Endothelial cell of umbilical vein (primary cell): ENCODE data around the gene SLC38A8. TPM values are rescaled to one million over a fixed set of nuclear protein-coding genes. Genes with fewer than 3 reads are reported as not detected.

Experiments used
- BruUV-seq: library from RNA; stranded (reverse); fragments of 400-500 nt; replicated peaks from 2 replicates; lab custom pipeline; 2021; lab: Mats Ljungman, UMichigan
- CTCF ChIA-PET: fragments of 300-600, 350-600 bp; sonication (Branson Sonifier 250); formaldehyde crosslinking; loops from one replicate; lab custom pipeline; 2021; ENCODE audit warnings: antibody characterized with exemption, inconsistent platforms; lab: Charles Lee
- POLR2A ChIA-PET: fragments of 300-600, 350-600 bp; sonication (Branson Sonifier 250); formaldehyde crosslinking; loops from one replicate; lab custom pipeline; 2021; ENCODE audit warnings: antibody characterized with exemption, inconsistent platforms; lab: Charles Lee
- DNase-seq: peaks from one replicate; pipeline ENCODE4 v3.0.0-alpha.2; 2011; ENCODE audit warnings: low read depth, low spot score
- FAIRE-seq: peaks from 2 replicates; lab custom pipeline; 2011; peaks lifted over from hg19 to GRCh38; lab: Jason Lieb, UNC
- H2AFZ ChIP-seq: 2 replicates; pipeline ENCODE4 v1.6.0; 2012; ENCODE audit warnings: low read depth, low read length, control low read depth, inconsistent platforms
- H3K27ac ChIP-seq: 2 replicates; pipeline ENCODE4 v1.5.1; 2011; ENCODE audit warnings: low read depth, mild to moderate bottlenecking, control low read depth, low read length, moderate library complexity; ENCODE audit not compliant: insufficient read depth
- H3K27me3 ChIP-seq, 2 experiments: 2 replicates each; pipeline versions ENCODE4 v1.6.0 to v1.6.1; 2011; ENCODE audit warnings: low read length in 2 of 2, mixed read lengths in 1 of 2; ENCODE audit not compliant: control insufficient read depth in 2 of 2, insufficient read depth in 2 of 2
- H3K36me3 ChIP-seq, 2 experiments: 2 replicates in 1 of 2; 3 replicates in 1 of 2; pipeline ENCODE4 v1.5.1; 2011; ENCODE audit warnings: low read length in 2 of 2, mild to moderate bottlenecking in 1 of 2, moderate library complexity in 1 of 2; ENCODE audit not compliant: control insufficient read depth in 2 of 2, insufficient read depth in 2 of 2; ENCODE audit errors: extremely low read depth in 1 of 2
- H3K4me1 ChIP-seq: 3 replicates; pipeline ENCODE4 v1.5.1; 2011; ENCODE audit warnings: mild to moderate bottlenecking, low read length; ENCODE audit not compliant: control insufficient read depth, insufficient read depth; ENCODE audit errors: extremely low read depth
- H3K4me2 ChIP-seq: 2 replicates; pipeline ENCODE4 v1.6.1; 2011; ENCODE audit warnings: low read length, control low read depth, mixed read lengths; ENCODE audit not compliant: insufficient read depth
- H3K4me3 ChIP-seq, 3 experiments: fragments of 200-600 bp in 1 of 3; sonication (generic), shearing (Covaris generic) in 1 of 3; replicated peaks in 1 of 3; 2 replicates each; pipeline ENCODE4 v1.5.1; 2011 to 2016; ENCODE audit warnings: control low read depth in 3 of 3, low read length in 3 of 3, mild to moderate bottlenecking in 2 of 3, inconsistent platforms in 1 of 3, low read depth in 1 of 3, moderate library complexity in 1 of 3; ENCODE audit not compliant: insufficient read depth in 1 of 3
- H3K79me2 ChIP-seq: 2 replicates; pipeline ENCODE4 v1.6.0; 2012; ENCODE audit warnings: low read length, inconsistent platforms; ENCODE audit not compliant: control insufficient read depth, insufficient read depth
- H3K9ac ChIP-seq: replicated peaks from 2 replicates; pipeline ENCODE3; 2011; ENCODE audit warnings: low read length, control low read depth; ENCODE audit not compliant: insufficient read depth; ENCODE audit errors: extremely low read depth
- H3K9me1 ChIP-seq: replicated peaks from 3 replicates; pipeline ENCODE4 v1.6.0; 2011; ENCODE audit warnings: mild to moderate bottlenecking, low read length; ENCODE audit not compliant: control insufficient read depth, insufficient read depth; ENCODE audit errors: extremely low read depth
- H3K9me3 ChIP-seq: replicated peaks from 2 replicates; pipeline ENCODE4 v1.5.1; 2012; ENCODE audit warnings: low read length, inconsistent platforms; ENCODE audit not compliant: control insufficient read depth, insufficient read depth
- H4K20me1 ChIP-seq: replicated peaks from 2 replicates; pipeline ENCODE3; 2011; ENCODE audit warnings: mild to moderate bottlenecking, low read length; ENCODE audit not compliant: control insufficient read depth, insufficient read depth; ENCODE audit errors: extremely low read depth
- EZH2 ChIP-seq: IDR thresholded peaks from 2 replicates; pipeline ENCODE4 v1.6.1; 2012; ENCODE audit warnings: borderline replicate concordance, low read depth, mild to moderate bottlenecking, moderate library complexity, low read length, inconsistent platforms; ENCODE audit not compliant: severe bottlenecking
- FOS ChIP-seq: IDR thresholded peaks from 2 replicates; pipeline ENCODE4 v1.6.1; 2011; ENCODE audit warnings: mild to moderate bottlenecking, low read length, moderate library complexity, borderline replicate concordance; ENCODE audit not compliant: insufficient read depth
- GATA2 ChIP-seq: IDR thresholded peaks from 2 replicates; pipeline ENCODE4 v1.7.0; 2011; ENCODE audit warnings: low read depth, mild to moderate bottlenecking, moderate library complexity, mixed read lengths, low read length; ENCODE audit not compliant: insufficient read length, insufficient read depth
- JUN ChIP-seq: IDR thresholded peaks from 2 replicates; pipeline ENCODE4 v1.6.1; 2011; ENCODE audit warnings: borderline replicate concordance, low read depth; ENCODE audit not compliant: insufficient read length, insufficient read depth
- MYC ChIP-seq: IDR thresholded peaks from one replicate; pipeline ENCODE4 v1.6.1; 2011; ENCODE audit warnings: mild to moderate bottlenecking, low read depth, low read length
- POLR2A ChIP-seq: IDR thresholded peaks from 2 replicates; pipeline ENCODE4 v1.6.1; 2012; ENCODE audit warnings: low read depth, mild to moderate bottlenecking, control low read depth, low read length
- POLR2AphosphoS5 ChIP-seq: IDR thresholded peaks from 2 replicates; pipeline ENCODE4 v1.6.1; 2012; ENCODE audit warnings: low read depth, mild to moderate bottlenecking, control low read depth, low read length, moderate library complexity; ENCODE audit not compliant: insufficient read depth
- dilution Hi-C: fragments of 300-500 bp; cut with MboI; formaldehyde crosslinking; loops from one replicate; pipeline ENCODE4 v1.15.0; 2019; ENCODE audit warnings: low sequenced_read_pairs; ENCODE audit not compliant: extremely low pct_ligation_motif_present
- intact Hi-C: fragments of 100-400 bp; cut with micrococcal nuclease; formaldehyde crosslinking; loops from one replicate; pipeline ENCODE4 v1.10.0; 2022
- polyA plus RNA-seq, 4 experiments: library from polyadenylated mRNA; depleted of rRNA in 3 of 4; stranded (reverse) in 3 of 4; unstranded in 1 of 4; fragments of >200 nt; gene quantifications; 2 replicates each; pipeline versions ENCODE4 v1.2.1 to v1.2.3, GENCODE V29; 2011 to 2012; ENCODE audit warnings: missing spikeins in 1 of 4
- total RNA-seq: library from RNA; stranded (reverse); gene quantifications from 2 replicates; pipeline ENCODE4 v1.2.3, GENCODE V29; 2021
- TF ChIP-seq, protein P1 (sequence below): IDR thresholded peaks from 2 replicates; pipeline ENCODE4 v1.6.1; 2011; ENCODE audit not compliant: insufficient read depth, insufficient read length
- TF ChIP-seq, protein P2 (sequence below), 2 donors: IDR thresholded peaks; 1 replicate in 1 of 2; 2 replicates in 1 of 2; pipeline ENCODE4 v1.5.1; 2011; ENCODE audit warnings: low read length in 2 of 2, mild to moderate bottlenecking in 2 of 2, moderate library complexity in 2 of 2, control low read depth in 1 of 2, inconsistent platforms in 1 of 2, low read depth in 1 of 2; ENCODE audit not compliant: insufficient read depth in 1 of 2; ENCODE audit errors: extremely low read depth in 1 of 2

Gene SLC38A8
- total and polyA plus RNA-seq, 2 donors (not counting 3 experiments of a cell fraction or from before 2014, with no cell fraction given) = not detected

DNA sequence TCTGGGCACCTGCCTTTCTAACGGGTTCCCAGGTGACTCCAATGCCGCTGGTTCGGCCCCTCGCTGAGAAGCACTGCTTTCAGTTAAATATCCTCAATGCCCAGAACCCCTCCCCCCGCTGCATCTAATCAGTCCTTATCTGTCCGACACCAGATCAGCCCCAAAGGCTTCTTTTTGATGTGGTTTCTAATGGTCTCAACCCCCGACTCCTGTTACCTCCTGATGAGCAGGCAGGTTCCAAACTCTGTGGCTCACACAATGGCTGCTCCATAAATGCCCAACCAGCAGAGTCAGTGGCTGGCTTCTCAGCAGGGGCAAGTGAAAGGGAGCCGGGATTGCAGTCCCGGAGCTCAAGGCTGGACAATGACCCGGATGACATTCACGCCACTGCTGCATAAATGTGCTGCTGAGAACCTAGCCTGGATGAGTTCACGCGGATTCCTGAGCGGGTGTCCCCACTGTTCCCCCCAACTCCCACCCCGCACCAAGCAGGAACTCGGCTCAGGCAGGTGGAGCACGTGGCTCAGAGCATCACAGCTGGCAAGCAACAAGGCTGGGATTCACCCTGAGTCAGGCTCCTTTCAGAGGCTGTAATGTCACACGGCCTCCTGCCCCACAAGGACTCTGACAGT lies 1.0 kb upstream of the SLC38A8 start:
- POLR2A ChIA-PET = no interaction called here
- FAIRE-seq = no peak
- DNase-seq = peak; percentile 4
- peaks cover 0 to 4% of the 10 kb centered on the region in 2 experiments for H3K27me3 ChIP-seq
- dilution Hi-C loops (no loop called here), intact Hi-C loops (loop anchor here (5.0 kb wide), 1 partner anchor 86 kb away; no protein-coding TSS in a partner anchor)
- no peaks in the 10 kb centered on the region for H4K20me1 ChIP-seq
- no peaks in the 10 kb centered on the region for H3K36me3 ChIP-seq
- no peak overlapping the region for H3K4me2 ChIP-seq
- no peaks in the 10 kb centered on the region for H3K4me1 ChIP-seq
- no peaks in the 10 kb centered on the region for H3K9me1 ChIP-seq
- H3K27ac ChIP-seq = no peak overlapping the region
- H3K79me2 ChIP-seq = no peaks in the 10 kb centered on the region
- no peaks in the 10 kb centered on the region for H3K9me3 ChIP-seq
- TF ChIP-seq GATA2 (no peak), JUN (no peak), POLR2AphosphoS5 (no peak), MYC (no peak), POLR2A (no peak), EZH2 (no peak), FOS (no peak)
- TF ChIP-seq, protein P1, sequence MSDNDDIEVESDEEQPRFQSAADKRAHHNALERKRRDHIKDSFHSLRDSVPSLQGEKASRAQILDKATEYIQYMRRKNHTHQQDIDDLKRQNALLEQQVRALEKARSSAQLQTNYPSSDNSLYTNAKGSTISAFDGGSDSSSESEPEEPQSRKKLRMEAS = no peak
- TF ChIP-seq, protein P2, sequence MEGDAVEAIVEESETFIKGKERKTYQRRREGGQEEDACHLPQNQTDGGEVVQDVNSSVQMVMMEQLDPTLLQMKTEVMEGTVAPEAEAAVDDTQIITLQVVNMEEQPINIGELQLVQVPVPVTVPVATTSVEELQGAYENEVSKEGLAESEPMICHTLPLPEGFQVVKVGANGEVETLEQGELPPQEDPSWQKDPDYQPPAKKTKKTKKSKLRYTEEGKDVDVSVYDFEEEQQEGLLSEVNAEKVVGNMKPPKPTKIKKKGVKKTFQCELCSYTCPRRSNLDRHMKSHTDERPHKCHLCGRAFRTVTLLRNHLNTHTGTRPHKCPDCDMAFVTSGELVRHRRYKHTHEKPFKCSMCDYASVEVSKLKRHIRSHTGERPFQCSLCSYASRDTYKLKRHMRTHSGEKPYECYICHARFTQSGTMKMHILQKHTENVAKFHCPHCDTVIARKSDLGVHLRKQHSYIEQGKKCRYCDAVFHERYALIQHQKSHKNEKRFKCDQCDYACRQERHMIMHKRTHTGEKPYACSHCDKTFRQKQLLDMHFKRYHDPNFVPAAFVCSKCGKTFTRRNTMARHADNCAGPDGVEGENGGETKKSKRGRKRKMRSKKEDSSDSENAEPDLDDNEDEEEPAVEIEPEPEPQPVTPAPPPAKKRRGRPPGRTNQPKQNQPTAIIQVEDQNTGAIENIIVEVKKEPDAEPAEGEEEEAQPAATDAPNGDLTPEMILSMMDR (IDR thresholded peaks at IDR 0.05; ENCODE audit: extremely low read depth in 1 of 2, insufficient read depth in 1 of 2, low read depth in 1 of 2, low read length in 2 of 2) = no peak
- CTCF ChIA-PET = interaction anchor here (1.4 to 2.0 kb wide), 3 partner anchors 86 to 117 kb away, joined by 3 to 8 read pairs (median 5); no protein-coding TSS in a partner anchor
- no peak overlapping the region for H2AFZ ChIP-seq
- no TSS peak for BruUV-seq
- H3K4me3 ChIP-seq = no peak overlapping the region
- no peak overlapping the region for H3K9ac ChIP-seq
